ENCODE data around the gene LONP1.

- TF ChIP-seq RXRA (IDR thresholded peaks at IDR 0.05; ENCODE audit: borderline replicate concordance, low read depth), result no peak
- no peak for TF ChIP-seq EZH2phosphoT487 (IDR thresholded peaks at IDR 0.05; ENCODE audit: borderline replicate concordance, low read depth)
- no peak for TF ChIP-seq GABPA (IDR thresholded peaks at IDR 0.05; ENCODE audit: low read depth)
- TF ChIP-seq POLR2AphosphoS5 (IDR thresholded peaks at IDR 0.05; ENCODE audit: low read depth, low read length), result no peak
- no peak for TF ChIP-seq SMC3 (IDR thresholded peaks at IDR 0.05; ENCODE audit: low read depth, low read length)
- no peak for TF ChIP-seq CTCF (IDR thresholded peaks at IDR 0.05)
- no peak for TF ChIP-seq EP300 (IDR thresholded peaks at IDR 0.05; ENCODE audit: borderline replicate concordance in 1 of 2, low read depth in 1 of 2, low read length in 1 of 2)
- TF ChIP-seq TCF12 (IDR thresholded peaks at IDR 0.05), result no peak
- no peak for TF ChIP-seq NFIC (IDR thresholded peaks at IDR 0.05; ENCODE audit: borderline replicate concordance)
Measured at GRCh38 chr19:5706876-5707573, 12.9 kb downstream of the LONP1 start.
